HT-29 (cell line): Measurements from ENCODE around the gene CNNM4. TPM values are rescaled to one million over a fixed set of nuclear protein-coding genes. Genes with fewer than 3 reads are reported as not detected.

Experiments used
- DNase-seq: peaks from one replicate; pipeline ENCODE4 v3.0.0-alpha.2; 2015; ENCODE audit warnings: low spot score
- total RNA-seq: library from RNA; depleted of rRNA; stranded (reverse); fragments of >200 nt; shearing (Covaris generic); gene quantifications from 2 replicates; pipeline ENCODE4 v1.2.3, GENCODE V29; 2014; rRNA removed

The CNNM4 gene
- total RNA-seq, result 10.3 and 11.9 TPM in 2 replicates

DNA sequence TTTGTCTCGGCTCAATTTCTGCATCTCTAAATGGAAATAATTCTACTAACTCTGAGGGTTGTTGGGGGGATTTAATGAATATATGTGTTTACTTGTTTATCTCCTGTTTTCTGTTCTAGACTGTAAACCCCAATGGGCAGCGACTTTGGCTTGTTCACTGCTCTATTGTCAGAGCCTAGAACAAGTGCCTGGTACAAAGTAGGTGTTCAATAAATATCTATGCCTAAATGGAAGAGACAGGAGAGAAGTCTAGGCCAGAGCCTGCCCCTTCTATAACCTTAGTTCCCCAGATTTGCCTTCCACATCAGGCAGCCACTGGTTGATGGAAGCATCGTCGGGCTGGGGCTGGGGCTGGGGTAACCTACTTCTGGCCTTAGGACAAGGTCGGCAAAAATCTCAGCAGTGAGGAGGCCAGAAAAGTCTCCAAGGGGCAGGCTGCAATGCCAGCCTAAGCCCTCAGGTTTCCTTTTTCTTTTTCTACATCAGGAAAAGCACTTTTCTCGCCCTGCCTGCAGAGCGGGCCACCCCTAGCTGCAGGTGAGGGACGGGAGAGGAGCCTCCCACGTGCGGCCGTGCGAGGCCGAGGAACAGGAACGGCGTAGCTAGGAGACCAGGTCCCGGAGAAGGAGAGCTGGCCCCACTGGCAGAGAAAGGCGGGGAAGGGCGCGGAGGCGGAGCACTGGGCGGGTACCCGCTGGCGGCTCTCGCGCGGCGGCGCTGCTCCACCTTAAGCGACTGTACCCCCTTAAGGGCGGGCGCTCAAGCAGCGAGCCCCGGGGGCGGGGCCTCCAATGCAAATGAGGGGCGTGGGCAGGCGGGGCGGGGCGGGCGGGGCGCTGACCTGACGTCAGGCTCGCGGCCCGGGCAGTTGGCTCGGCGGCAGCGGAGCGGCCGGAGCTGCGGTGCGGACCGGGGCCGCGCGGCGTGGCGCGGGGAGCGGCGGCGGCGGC, at the start of gene CNNM4:
Gene CNNM4 (plus strand): TSS at position 867 of the 950 bp plus-strand sequence. CDS start 98 bp downstream, outside the sequence.
- DNase-seq, result peak; percentile 93

GRCh38 chr2:96710985-96711384, 49.7 kb upstream of the CNNM4 start:
- no peak for DNase-seq

GRCh38 chr2:96715658-96716057, 45.0 kb upstream of the CNNM4 start:
- no peak for DNase-seq

GRCh38 chr2:96716388-96716787, 44.3 kb upstream of the CNNM4 start:
- DNase-seq, result no peak

DNA sequence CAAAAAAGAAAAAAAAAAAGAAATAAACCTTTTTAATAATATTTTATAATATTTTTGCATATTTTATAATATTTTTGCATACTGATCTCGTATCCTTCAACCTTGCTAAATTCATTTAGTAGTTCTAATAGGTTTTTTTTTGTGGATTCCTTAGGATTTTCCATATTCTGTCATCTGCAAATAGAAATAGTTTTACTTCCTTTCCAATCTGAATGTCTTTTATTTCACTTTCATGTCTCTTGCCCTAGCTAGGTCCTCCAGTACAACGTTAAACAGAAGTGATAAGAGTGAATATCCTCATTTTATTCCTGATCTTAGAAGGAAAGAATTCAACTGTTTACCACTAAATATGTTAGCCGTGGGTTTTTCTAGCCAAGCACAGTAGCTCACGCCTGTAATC, 34.6 kb upstream of the CNNM4 start:
- no peak for DNase-seq

- no peak for DNase-seq
Observed at GRCh38 chr2:96727431-96727830, 33.3 kb upstream of the CNNM4 start.

DNA sequence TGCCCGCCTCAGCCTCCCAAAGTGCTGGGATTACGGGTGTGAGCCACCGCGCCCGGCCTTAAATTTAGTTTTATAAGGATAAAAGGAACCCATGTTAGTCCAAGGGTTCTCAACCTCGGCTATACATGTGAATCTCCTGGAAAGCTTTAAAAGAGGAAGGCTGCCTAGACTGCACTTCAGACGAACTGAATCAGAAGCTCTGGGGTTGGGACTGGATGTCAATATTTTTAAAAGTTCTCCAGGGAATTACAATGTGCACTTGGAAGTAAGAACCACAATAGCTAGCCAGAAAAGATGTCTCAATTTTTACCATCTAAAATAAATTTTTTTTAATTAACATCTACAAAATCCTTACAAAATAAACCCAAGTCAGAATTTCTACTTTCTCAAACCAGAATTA, 31.0 kb upstream of the CNNM4 start:
- DNase-seq, result no peak

- no peak for DNase-seq
Observed at GRCh38 chr2:96730212-96730611, 30.5 kb upstream of the CNNM4 start.

- DNase-seq, result no peak
Observed at GRCh38 chr2:96733931-96734330, 26.8 kb upstream of the CNNM4 start.

GRCh38 chr2:96734880-96735583, 25.7 kb upstream of the CNNM4 start:
- no peak for DNase-seq

- no peak for DNase-seq
Observed at GRCh38 chr2:96737251-96737650, 23.5 kb upstream of the CNNM4 start.

- DNase-seq, result no peak
Observed at GRCh38 chr2:96737831-96738230, 22.9 kb upstream of the CNNM4 start.

DNA sequence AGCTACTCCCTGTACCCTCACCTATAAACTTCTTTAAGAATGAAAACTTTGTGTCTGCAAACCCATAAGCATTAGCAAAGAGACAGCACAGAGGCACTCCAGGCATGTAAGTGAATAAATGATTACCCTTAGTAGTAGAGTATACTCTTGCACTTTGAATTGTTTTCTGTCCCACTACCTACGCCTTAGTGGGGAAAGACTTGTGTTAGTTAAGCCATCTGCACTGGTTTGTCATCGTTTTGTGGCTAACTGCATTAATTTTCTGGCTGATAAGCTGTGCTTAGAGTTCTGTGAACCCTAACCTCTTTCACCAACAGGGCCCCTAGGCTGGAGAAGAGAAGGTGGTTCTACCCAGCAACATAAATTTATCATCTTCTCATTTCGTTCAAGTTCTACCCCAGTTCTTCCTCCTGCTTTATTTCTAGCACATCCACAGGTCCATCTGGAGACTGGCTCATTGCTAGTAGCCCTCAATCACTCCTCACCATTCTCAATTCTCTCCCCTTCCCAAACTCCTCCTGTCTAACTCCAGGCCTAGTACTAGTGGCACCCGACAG, 21.5 kb upstream of the CNNM4 start:
- DNase-seq, result no peak

- peak; percentile 98 for DNase-seq
Observed at GRCh38 chr2:96739633-96740428, 20.9 kb upstream of the CNNM4 start, which contains the start of gene LMAN2L. Gene LMAN2L (minus strand): TSS chr2:96740064. CDS start chr2:96740040, 24 bp downstream.

DNA sequence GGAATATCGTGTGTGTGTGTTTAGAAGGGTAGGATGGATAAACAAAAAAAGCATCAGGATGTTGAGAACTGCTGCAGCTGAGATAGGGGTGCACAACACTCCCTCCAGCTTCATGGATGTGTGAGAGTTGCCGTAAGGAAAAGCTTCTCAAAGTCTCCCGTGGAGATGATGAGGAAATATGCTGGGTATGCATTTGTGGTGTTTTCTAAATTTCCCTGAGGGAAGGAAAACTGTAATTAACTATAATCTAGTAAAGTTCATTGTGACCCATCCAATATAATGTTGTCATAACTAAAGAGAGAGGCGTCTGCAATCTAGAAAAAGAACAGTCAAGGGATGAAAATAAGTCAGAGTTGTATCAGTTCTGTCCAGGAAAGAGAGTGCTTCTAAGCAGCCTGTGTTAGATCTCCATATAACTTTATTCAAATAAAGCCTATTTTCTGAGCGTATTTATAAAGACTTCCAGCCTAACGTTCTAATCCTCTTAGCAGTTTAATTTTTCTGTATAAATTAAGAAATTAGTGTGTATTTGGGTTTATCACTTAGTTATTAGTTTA, 13.6 kb upstream of the CNNM4 start:
- no peak for DNase-seq

DNA sequence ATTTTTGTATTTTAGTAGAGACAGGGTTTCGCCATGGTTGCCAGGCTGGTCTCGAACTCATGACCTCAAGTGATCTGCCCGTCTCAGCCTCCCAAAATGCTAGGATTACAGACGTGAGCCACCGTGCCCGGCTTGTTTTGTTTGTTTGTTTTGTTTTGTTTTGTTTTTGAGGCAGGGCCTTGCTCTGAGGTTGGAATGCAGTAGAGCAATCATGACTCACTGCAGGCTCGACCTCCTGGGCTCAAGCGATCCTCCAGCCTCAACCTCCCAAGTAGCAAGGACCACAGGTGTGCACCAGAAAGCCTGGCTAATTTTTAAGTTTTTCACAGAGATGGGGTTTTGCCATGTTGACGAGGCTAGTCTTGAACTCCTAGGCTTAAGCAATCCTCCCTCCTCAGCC, 8.9 kb upstream of the CNNM4 start:
- no peak for DNase-seq

DNA sequence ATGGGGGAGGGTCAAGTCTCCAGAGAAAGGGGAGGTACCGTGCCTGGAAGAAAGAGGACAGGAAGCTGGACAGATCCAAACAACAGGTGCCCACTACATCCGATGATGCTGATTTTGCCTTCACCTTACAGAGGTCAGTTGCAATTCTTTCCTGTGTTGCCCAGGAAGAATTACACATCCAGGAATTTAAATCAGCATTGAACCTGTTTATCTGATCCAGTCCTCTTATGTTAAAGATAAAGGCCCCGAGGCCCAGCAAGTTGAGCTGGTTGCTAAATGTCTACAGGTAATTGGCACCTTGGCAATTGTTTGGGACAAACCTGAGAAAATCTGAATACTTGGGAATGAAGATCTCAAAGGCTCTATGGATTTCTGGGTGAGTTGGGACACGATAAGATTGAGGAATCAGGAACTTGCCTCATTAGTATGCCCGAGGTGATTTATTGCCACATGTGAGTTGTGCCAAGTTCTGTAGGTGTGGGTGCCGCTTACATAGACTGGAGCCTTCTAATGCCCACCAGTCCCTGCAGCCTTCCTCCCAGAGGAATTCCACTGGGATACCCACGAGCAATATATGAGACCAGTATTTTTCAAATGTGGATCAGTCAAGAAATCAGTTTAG, 6.9 kb upstream of the CNNM4 start:
- no peak for DNase-seq

- no peak for DNase-seq
Observed at GRCh38 chr2:96754317-96754716, 6.4 kb upstream of the CNNM4 start.

- no peak for DNase-seq
Observed at GRCh38 chr2:96756788-96757476, 3.8 kb upstream of the CNNM4 start.

GRCh38 chr2:96757477-96757860, 3.2 kb upstream of the CNNM4 start:
- no peak for DNase-seq
